HG03439 (cell line): ENCODE results near the gene GPR153.
A peak's percentile ranks its signal among the peaks of the same experiment; 100 is the strongest.

ENCODE experiments used
- ATAC-seq: cut with Tn5 transposase; IDR thresholded peaks from one replicate; pipeline ENCODE4 v1.9.1; 2021; ENCODE audit warnings: mild to moderate bottlenecking, moderate library complexity; ENCODE audit not compliant: unreplicated experiment

The GPR153 gene

DNA sequence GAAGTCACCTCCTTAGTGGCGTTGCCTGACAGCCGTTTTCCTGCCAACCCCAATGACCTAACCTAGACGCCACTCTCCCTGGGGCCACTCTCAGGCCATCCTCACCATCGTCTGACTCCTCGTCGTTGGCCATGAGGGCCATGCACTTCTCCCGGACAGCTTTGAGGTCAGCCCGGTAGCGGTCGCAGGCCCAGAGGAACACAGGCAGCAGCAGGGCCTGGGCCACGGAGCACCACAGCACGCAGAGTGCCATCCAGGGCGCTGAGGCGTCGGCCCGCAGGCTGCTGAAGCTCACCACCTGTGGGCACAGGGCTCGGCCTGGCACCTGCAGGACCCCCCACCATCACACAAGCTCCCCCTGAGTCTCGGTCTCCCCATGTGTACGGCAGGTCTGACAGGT is 9.7 kb downstream of the GPR153 start:
- ATAC-seq: no peak

DNA sequence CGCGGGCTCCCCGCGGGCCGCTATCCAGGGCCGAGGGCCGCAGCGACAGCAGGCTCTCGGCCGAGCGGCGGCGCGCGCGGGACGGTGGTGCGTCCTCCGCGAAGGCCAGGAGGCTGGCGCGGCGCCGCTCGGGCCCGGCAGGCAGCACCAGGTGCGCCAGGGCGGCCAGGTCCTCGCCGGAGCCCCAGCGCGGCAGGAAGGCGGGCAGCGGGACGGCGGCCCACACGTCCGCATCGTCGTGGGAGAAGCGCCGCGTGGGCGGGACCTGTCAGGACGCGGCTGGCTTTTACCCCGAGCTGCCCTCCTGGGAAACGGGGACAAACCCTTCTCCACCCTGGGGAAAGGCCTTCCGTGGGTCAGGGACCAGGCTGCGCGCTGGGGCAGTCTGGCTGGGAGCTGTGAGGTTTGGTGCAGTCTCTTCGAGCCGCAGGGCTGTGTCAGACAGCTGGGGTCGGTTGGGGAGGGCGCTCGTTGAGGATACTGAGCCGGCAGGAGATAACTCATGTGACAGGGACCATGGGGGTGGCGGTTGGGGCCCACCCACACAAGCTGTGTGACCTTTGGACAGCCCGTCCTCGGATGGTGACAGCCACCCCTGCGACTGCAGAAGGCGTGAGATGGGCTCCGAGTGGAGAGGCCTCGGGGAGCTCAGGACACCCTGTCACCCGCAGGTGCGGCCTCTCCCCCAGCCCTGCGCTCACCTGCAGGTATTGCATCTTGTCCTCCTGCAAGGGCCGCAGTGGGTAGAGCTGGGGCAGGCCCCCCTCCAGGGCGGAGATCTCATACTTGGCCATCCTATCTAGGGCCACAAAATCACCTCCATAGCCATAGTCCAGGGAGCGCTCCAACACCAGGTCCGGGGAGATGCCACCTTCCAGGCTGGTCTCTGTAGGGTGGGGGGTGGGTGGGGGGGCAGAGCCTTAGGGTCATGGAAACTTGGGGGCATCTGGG is 10.9 kb downstream of the GPR153 start:
- no peak for ATAC-seq

DNA sequence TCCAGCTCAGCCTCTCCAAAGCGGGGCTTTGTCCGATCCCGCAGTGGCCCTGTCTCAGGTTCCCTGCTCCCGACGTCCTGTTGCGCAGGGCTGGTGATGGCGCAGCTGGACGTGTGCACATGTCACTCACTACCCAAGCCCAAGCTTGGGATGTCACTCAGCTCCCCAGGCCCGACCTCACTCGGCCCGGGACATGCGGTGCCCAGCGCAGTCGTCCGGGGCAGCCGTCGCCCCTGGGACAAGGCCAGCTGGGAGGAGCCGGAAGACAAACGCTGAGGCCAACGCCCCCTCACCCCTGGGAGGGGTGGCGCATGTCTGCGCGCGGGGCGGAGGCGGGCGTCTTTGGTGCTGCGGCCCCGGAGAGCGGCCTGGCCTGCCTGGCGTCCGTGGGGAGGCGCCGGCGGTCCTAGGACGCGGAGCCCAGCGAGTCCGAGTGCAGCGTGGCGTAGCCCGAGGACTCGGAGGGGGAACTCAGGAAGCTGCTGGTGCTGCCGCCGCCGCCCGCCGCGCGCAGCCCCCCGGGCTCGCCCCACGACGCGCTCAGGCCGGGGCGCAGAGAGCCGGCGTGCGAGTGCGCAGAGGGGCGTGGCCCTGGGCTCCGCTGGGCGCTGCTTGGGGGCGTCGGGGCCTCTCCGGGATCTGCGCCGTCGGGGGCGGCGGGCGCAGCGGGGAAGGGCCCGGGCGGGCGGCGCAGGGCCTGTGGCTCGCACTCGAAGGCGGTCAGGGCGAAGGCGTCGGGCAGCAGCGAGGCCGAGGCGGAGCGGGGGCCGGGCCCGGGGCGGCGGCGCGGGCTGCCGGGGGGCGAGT is 11.8 kb downstream of the GPR153 start:
- ATAC-seq: no peak

DNA sequence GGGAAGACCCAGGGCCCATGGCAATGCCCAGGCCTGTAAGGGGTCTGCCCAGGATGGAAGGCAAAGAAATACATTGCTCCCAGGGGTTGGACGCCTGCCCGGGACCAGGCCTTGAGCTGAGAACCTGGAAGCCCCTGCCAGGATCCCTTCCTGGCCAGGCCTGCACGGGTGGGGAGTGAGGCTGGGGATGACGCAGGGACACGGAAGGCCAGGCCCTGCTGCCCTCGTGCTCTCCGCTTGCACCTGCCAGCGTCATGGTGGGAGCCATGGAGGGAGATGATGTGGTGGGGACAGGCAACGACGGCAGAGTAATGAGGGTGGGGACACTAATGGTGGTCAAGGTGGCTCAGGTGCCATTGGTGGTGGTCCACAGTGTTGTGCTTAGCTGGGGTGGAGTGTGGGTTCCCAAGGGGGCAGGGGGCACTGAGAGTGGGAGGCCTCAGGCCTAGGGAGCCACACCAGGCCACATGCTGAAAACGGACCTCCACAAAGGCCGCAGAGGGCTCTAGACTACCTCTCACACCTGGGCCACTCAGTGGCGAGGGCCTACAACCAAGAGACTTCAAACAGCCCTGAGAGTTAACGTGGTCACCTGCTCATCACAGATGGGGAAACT is 12.6 kb downstream of the GPR153 start:
- no peak for ATAC-seq

DNA sequence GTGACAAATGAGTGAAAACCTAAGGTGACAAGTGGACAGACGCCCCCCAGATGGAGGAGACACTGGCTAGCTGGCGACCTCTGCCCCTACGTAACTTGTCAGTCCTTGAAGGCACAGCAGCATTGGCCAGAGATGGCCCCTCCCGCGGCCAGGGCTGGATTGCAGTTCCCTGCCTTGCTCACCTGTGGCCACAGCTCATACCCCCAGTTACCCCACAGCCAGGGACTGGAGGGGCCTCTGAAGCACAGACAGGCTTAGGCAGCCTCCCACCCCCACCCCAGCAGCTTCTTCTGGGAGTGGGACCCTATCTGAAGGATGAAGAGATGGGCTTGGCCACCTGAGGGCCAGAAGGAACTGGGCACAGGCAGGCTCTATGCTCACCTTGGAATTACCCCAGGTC is 13.2 kb downstream of the GPR153 start:
- no peak for ATAC-seq

DNA sequence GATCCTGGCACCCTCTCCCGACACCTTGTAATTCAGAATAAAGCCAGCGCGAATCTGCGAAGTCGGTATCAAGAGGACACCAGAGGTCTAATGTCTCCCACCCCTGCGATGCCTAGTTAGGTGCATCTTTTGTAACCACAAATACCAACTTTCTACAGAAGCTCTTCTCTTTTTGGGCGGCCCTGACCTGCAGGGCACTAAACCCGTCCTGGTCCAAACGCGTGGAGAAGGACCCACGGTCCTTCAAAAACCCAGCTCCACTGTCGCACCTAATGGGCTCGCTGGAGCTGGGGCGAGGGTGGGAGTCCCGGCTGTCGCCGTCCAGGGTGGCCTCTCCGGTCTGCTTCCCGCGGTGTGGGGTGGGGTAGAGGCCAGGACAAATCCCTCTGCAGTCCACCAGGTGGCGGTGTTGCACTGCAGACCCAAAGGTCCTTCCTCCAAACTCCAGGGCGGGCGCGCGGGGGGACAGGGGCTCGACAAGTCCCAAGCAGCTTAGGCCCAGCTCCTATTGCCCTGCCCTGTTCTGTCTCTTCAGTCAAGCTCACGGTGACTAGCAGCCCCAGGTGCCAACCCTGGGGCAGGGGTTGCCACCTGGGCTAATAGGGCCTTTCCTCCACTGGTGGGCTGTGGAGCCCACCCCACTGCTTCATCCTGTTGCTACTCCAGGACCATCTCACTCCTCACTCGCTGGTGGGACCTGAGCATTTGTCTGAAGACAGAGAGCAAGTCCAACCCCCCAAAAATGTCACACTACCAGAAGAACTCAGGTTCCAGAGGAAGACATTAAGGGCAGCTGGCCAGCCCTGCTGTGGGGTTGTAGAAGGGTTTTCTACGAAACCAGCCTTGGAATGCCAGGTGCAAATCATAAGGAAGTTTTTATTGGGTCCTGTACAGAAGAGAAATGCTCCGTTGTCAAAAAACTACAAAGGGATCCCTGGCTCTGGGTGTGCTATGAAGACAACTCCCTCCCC is 14.1 kb downstream of the GPR153 start:
- peak; percentile 51 for ATAC-seq

DNA sequence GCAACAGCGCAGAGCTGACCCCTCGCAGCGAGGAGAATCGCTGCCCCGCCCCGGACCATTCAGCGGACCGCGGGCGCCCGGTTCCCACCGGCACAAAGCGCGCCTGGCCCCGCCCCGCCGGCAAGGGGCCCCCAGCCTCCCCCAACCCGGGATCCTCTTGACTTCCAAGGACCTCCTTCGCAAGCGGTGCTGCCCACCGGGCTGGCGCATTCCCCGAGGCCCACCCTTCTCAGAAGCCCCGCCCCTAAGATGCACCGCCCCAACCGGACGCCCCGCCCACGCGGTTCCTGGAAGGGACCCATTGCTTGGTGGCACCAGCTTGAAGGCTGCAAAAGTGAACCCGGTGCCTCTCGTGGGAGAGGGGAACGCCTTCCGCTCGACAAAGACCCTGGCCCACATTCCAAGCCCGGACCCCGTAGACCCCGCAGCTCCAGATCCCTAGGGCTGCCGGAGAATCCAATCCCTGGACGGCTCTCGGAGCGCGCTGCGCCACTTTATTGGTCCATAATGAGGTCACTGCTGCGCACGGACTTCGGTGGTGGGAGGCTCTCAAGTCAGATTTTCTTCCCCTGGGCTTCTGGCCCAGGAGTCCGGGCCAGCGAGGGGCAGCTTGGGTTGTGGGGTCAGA is 14.9 kb downstream of the GPR153 start:
- peak; percentile 18 for ATAC-seq

DNA sequence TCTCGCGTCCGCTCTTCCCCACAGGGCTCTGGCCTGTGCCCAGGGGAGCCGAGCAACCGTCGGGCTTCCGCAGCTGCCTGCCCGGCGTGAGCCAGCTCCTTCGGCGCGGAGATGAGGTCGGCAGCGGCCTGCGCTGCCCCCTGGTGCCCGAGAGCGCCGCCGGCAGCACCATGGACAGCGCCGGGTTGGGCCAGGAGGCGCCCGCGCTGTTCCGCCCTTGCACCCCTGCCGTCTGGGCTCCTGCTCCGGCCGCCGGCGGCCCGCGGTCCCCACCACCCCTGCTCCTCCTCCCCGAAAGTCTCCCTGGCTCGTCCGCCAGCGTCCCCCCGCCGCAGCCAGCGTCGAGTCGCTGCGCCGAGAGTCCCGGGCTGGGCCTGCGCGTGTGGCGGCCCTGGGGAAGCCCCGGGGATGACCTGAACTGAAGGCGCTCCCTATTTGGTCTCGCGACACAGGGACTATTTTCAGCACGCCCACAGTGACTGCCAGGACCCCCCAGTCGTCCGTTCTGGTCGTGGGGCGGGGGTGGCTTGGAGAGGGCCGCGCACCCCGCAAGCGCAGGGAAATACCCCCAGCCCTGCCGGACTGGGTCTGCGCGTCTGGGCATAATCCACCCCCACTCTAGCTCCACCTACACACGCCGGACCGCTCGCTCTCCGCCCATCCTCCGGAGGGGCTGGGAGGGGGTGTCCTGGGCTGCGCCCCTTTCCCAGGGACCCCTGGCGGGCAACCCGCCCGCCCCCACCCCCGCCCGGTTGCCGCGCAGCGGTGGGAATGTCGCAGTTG is 15.6 kb downstream of the GPR153 start:
- peak; percentile 56 for ATAC-seq

DNA sequence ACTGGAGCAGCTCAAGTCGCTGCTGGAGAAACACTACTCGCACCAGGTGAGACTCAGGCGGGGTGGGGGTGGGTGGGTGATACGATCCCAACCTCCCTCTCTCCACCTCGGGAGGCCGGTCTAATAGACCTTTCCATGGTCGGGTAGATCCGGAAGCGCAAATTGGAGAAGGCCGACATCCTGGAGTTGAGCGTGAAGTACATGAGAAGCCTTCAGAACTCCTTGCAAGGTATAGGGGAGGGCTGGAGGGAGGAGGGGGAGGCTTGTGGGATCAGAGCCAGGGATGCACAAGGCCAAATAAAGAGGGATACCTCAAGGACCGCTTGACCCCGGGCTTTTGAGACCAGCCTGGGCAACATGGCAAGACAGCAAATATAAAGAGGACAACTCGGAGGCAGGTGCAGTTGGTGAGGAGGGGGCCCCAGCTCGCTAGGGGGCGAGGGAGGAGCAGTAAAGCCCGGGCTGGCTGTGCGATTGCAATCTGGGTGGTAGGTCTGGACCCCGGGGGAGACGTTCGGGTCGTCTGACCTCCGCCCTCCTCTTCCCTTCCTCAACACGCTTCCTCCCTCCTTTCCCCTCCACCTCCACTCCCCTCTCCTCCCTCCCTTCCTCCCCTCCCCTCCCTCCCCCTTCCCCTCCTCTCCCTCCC is 16.4 kb downstream of the GPR153 start:
- no peak for ATAC-seq

DNA sequence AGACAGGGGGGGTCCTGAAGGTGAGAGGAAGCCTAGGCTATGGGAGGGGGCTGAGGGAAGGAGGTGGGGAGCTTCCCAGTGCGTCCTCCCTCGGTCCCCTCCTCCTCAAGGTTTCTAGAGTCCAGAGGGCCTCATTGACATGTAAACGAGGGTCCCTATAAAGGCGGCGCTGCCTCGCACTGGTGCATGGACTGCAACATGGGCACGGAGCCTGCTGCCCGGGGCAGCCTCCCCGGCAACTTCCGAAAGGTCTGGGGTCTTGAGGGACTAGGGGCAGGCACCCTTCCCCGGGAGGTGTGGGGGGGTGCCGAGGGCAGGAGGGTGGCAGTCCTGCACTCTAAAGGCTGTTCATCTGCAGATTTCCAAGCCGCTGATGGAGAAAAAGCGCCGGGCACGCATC is 16.9 kb downstream of the GPR153 start, which contains the start of gene HES3:
Gene HES3 (plus strand): TSS at position 187 of the 400 bp plus-strand sequence. CDS start 187 bp downstream, at position 374.
- ATAC-seq: no peak

DNA sequence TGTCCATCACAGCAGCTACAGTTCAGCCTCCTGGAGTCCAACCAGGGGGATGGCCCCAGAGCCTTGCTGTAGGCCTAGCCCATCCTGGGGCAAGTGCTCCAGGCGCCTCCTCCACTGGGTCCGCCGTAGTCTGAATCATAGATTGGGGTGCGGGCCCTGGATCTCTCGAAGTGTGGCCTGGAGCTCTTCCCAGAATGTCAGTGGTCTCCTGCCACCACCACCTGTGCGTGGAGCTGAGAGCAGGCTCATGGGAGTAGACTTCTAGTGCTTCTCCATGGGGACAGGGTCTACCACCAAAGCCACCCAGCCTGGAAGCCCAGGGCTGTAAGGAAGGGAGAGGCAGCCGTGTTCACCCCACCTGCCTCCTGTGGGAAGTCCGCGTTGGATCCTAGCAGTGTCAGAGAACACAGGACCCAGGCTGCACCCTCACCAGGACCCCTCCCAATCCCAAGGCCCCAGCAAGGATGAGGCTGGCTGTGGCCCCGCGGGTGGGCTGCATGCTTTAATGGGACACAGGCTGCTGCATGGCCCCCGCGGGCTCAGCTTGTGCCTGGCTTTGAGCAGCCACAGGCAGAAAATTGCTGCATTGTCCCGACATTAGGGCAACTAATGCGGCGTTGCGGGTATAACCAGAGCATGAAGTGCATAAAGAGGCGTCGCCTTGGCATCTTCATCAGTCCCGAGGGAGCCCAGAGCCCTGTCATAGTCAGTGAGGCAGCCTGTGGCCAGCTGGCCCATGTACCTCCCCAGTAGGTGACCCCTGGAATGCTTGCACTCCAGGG is 17.7 kb downstream of the GPR153 start:
- ATAC-seq: no peak

DNA sequence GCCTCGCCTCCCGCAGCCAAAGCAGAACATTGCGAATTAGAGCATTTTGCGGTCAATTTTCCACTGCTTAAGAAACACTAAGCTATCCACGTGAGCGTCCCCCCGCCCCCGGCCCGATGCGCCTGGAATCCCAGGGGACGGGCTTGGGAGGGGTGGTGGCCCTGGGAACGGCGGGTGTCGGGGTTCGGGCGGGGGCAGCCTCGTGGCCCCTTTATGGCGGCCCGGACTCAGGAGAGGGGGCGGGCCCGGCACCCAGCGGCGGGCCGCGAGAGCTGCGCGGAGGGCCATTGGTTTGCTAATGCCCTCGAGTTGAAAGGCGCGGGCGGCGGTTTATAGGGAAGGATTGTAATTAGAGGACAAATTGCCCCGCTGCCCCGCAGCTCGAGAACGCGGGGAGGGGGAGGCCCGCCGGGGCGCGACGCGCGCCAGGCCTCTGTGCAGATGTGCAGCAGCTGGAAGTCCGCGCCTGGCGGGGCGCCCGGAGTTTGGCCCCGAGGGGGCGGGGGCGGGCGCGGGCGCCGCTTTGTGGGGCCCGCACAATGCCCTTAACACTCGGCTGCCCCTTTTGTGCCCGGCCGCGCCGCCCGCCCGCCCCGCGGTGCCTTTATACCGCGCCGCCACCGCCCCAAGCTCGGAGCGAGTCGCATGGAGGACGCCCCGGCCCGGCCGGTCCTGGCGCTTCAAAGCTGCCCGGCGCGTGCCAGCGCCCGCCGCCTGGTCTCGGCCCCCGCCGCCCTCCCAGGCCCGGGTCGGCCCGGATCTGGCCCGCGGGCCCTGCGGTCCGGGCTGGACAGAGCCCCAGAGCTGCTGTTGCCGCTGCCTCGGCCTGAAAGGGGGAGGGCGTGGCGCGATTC is 18.8 kb downstream of the GPR153 start:
- no peak for ATAC-seq

DNA sequence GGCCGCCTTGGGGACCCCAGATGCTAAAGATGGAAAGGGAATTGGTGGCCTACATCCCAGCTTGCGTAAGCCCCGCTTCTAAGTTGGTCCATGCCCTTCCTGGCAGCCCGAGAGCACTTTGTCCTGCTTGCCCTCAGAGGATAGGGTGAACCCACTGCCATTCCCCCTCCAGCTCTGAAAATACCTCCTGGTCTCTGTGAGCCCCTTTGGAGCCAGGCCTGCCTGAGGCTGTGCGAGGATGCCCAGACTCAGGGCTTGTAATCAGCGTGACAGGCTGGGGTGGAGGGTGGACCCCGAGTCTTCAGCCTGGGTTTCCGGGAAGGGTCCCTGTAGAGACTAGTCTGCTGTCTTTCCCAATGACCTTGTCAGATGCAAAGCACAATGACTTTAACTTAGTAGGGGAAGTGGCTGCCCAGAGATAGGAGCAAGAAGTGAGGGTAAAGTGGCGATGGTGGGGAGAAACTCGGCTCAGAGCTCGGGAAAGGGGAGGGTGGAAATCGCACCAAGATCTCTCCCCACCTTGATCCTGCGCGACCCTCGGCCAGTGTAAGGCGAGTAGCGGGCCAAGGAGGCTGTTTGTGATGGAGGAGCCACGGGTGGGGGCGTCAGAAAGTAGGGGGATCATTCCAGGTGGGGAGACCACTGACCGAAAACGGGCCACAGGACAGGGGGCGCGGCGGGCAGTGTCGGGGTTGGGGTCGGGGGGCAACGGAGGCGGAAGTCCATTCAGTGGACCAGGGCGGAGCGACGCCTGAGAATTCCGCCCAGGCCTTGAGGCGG is 19.6 kb downstream of the GPR153 start:
- ATAC-seq: no peak

DNA sequence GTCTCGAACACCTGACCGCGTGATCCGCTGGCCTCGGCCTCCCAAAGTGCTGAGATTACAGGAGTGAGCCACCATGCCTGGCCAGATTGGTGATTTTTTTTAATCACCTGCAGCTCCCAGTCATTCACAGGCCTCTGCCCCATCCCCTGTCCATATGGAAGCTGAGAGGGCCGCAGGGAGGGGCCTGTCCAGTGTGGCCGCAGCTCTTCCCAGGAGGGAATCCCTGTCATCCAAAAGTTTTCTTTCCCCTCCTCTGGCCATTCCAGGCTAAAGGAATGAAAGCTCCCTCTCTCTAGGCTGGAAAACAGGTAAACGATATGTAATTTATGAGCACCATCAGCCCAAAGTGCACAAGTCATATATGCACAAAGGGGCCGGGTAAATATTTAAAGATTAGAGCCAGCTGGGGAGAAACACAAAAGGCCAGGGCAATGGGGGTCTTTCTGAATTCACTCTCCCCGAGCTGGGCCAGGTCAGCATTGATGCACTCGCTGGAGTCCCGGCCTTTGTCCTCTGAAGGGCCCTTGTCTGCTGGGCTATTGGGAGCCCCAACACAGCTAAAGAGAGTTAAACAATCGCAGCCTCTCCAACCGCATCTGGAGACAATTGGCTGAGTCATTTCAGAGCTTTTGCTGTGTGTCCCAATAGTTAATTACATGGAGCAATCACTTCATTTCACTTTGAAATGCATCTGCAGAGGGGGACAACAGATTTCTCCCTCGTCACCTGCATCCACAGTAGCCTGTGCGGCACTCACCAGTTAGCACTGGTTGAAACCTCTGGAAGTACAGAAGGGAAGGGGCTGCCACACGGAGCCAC is 20.7 kb downstream of the GPR153 start:
- ATAC-seq: no peak

DNA sequence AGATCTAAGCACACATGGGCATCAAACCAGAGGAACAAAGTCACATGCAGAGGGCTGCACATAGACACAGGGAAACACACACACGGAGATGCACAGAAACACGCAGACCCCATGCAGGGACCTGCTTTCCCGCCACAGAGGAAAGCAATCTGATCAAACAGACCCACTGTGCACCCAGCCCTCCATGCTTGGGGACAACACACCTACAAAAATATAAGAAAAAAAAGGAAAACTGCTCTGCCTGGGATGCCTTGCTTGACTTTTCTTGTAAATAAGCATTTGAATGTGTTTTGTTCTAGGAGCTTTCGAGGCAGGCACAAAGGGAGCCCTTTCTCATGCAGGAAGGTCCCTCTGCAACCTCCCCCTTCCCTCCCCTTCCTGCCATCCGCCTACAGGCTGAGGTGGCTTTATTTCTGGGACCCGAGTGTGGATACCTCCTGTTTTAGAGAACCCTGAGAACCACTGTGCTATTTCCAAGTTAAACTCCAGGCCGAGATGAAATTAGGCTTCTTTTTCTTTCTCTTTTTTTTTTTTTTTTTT is 21.6 kb downstream of the GPR153 start:
- ATAC-seq: no peak
